Retinal pigment epithelial cell (primary cell): ENCODE results near the gene WDR13.
"Not testable (repeated sequence)": the region's sequence is repeated elsewhere in the genome, so short reads cannot be mapped to it uniquely, and the experiment has no call there.

ENCODE experiments used
- DNase-seq: peaks from one replicate; pipeline ENCODE4 v3.0.0-alpha.2; 2010; ENCODE audit warnings: low read depth
- H3K4me3 ChIP-seq: 2 replicates; pipeline ENCODE4 v1.5.1; 2011; ENCODE audit warnings: mild to moderate bottlenecking, low read length, control low read depth, moderate library complexity
- CTCF ChIP-seq: conservative IDR thresholded peaks from 2 replicates; pipeline ENCODE4 v1.5.1; 2011; ENCODE audit warnings: low read depth, low read length, control low read depth, inconsistent platforms

The WDR13 gene

GRCh38 chrX:48631376-48632090, 34.2 kb downstream of the WDR13 start:
- H3K4me3 ChIP-seq, result no peak overlapping the region
- TF ChIP-seq CTCF, result peak; percentile 59
- peak; percentile 63 for DNase-seq

GRCh38 chrX:48632207-48632606, 34.9 kb downstream of the WDR13 start:
- no peak overlapping the region for H3K4me3 ChIP-seq
- no peak for TF ChIP-seq CTCF
- DNase-seq, result no peak

GRCh38 chrX:48636301-48636700, 39.0 kb downstream of the WDR13 start:
- no peak for DNase-seq
- no peak overlapping the region for H3K4me3 ChIP-seq
- no peak for TF ChIP-seq CTCF

GRCh38 chrX:48636776-48637175, 39.5 kb downstream of the WDR13 start:
- no peak for DNase-seq
- no peak overlapping the region for H3K4me3 ChIP-seq
- TF ChIP-seq CTCF, result no peak

GRCh38 chrX:48645669-48646068, 48.4 kb downstream of the WDR13 start:
- no peak for DNase-seq
- no peak overlapping the region for H3K4me3 ChIP-seq
- no peak for TF ChIP-seq CTCF

GRCh38 chrX:48648336-48648751, 51.1 kb downstream of the WDR13 start:
- DNase-seq, result no peak
- H3K4me3 ChIP-seq, result no peak overlapping the region
- TF ChIP-seq CTCF, result no peak

- no peak overlapping the region for H3K4me3 ChIP-seq
- no peak for DNase-seq
- no peak for TF ChIP-seq CTCF
These were observed 51.8 kb downstream of the WDR13 start for GRCh38 chrX:48649102-48649501.

- H3K4me3 ChIP-seq, DNase-seq: not testable (repeated sequence)
These were observed 54.8 kb downstream of the WDR13 start for GRCh38 chrX:48652055-48652579.

GRCh38 chrX:48654746-48655145, 57.5 kb downstream of the WDR13 start:
- H3K4me3 ChIP-seq, DNase-seq: not testable (repeated sequence)
